CD4-positive, alpha-beta T cell treated with Interferon alpha-2 for 1 hour (primary cell): ENCODE data around the gene FDX1.

Experiments used
- DNase-seq, 2 donors: peaks; one replicate each; pipeline ENCODE4 v3.0.0-alpha.2; 2020 to 2022

The FDX1 gene

GRCh38 chr11:110470716-110471115 is 41.0 kb downstream of the FDX1 start:
- no peak for DNase-seq

- no peak for DNase-seq
Observed at GRCh38 chr11:110471371-110471770, 41.6 kb downstream of the FDX1 start.

GRCh38 chr11:110472858-110473257 is 43.1 kb downstream of the FDX1 start:
- DNase-seq: no peak

- DNase-seq: no peak
Observed at GRCh38 chr11:110473706-110474105, 44.0 kb downstream of the FDX1 start.

- DNase-seq: no peak
Observed at GRCh38 chr11:110474578-110474977, 44.8 kb downstream of the FDX1 start.

- no peak for DNase-seq
Observed at GRCh38 chr11:110475671-110476070, 45.9 kb downstream of the FDX1 start.

GRCh38 chr11:110478410-110478809 is 48.7 kb downstream of the FDX1 start:
- DNase-seq: no peak

GRCh38 chr11:110479108-110480101 is 49.7 kb downstream of the FDX1 start:
- DNase-seq: no peak

- DNase-seq: no peak
Observed at GRCh38 chr11:110481523-110481922, 51.8 kb downstream of the FDX1 start.

GRCh38 chr11:110486156-110486555 is 56.4 kb downstream of the FDX1 start:
- no peak for DNase-seq

- no peak for DNase-seq
Observed at GRCh38 chr11:110488446-110488845, 58.7 kb downstream of the FDX1 start.

- peak in 1 of 2 donors; percentile 22 for DNase-seq
Observed at GRCh38 chr11:110490886-110491285, 61.1 kb downstream of the FDX1 start.

- no peak for DNase-seq
Observed at GRCh38 chr11:110491577-110492320, 62.0 kb downstream of the FDX1 start.

- DNase-seq: no peak
Observed at GRCh38 chr11:110492321-110492685, 62.6 kb downstream of the FDX1 start.

GRCh38 chr11:110493346-110493745 is 63.6 kb downstream of the FDX1 start:
- no peak for DNase-seq

GRCh38 chr11:110497231-110497978 is 67.7 kb downstream of the FDX1 start:
- peak in 1 of 2 donors; percentile 28 for DNase-seq

- DNase-seq: no peak
Observed at GRCh38 chr11:110501428-110501827, 71.7 kb downstream of the FDX1 start.

- no peak for DNase-seq
Observed at GRCh38 chr11:110505528-110506284, 76.0 kb downstream of the FDX1 start.

GRCh38 chr11:110507328-110507727 is 77.6 kb downstream of the FDX1 start:
- DNase-seq: no peak

GRCh38 chr11:110508786-110509185 is 79.0 kb downstream of the FDX1 start:
- DNase-seq: no peak

- no peak for DNase-seq
Observed at GRCh38 chr11:110509472-110509871, 79.7 kb downstream of the FDX1 start.

GRCh38 chr11:110512026-110512425 is 82.3 kb downstream of the FDX1 start:
- no peak for DNase-seq
